Measurements from ENCODE around the gene NSD2. TPM values are rescaled to one million over a fixed set of nuclear protein-coding genes. Genes with fewer than 3 reads are reported as not detected.
"Not testable (repeated sequence)": the region's sequence is repeated elsewhere in the genome, so short reads cannot be mapped to it uniquely, and the experiment has no call there.

The NSD2 gene
- total RNA-seq, 2 experiments from 2014 or later = 166 to 177 TPM

- CTCF ChIA-PET = interaction anchor here (0.7 to 3.0 kb wide), 2 partner anchors 11 to 57 kb away, joined by 3 to 17 read pairs; no protein-coding TSS in a partner anchor
- POLR2A ChIA-PET = not testable (repeated sequence)
Observed at GRCh38 chr4:1911316-1911715, 40.1 kb downstream of the NSD2 start.

GRCh38 chr4:1922821-1923220 lies 51.6 kb downstream of the NSD2 start:
- POLR2A ChIA-PET = no interaction called here
- CTCF ChIA-PET = no interaction called here

- CTCF ChIA-PET = interaction anchor here (0.9 kb wide), 1 partner anchor 10 kb away, joined by 6 read pairs; no protein-coding TSS in a partner anchor
- POLR2A ChIA-PET = interaction anchor here (0.6 kb wide), 1 partner anchor 35 kb away, joined by 5 read pairs; no protein-coding TSS in a partner anchor
Observed at GRCh38 chr4:1927675-1928074, 56.5 kb downstream of the NSD2 start.

GRCh38 chr4:1928356-1929239 lies 57.4 kb downstream of the NSD2 start:
- POLR2A ChIA-PET = no interaction called here
- CTCF ChIA-PET = interaction anchor here (0.9 kb wide), 1 partner anchor 9 kb away, joined by 6 read pairs; no protein-coding TSS in a partner anchor

- POLR2A ChIA-PET = no interaction called here
- CTCF ChIA-PET = no interaction called here
Observed at GRCh38 chr4:1932736-1933135, 61.5 kb downstream of the NSD2 start.

- CTCF ChIA-PET = no interaction called here
- POLR2A ChIA-PET = no interaction called here
Observed at GRCh38 chr4:1933700-1934099, 62.5 kb downstream of the NSD2 start.

GRCh38 chr4:1937550-1937949 lies 66.4 kb downstream of the NSD2 start:
- POLR2A ChIA-PET = no interaction called here

GRCh38 chr4:1938027-1938426 lies 66.8 kb downstream of the NSD2 start:
- ChIA-PET POLR2A (interaction anchor here (0.7 kb wide), 1 partner anchor 154 kb away, joined by 6 read pairs; no protein-coding TSS in a partner anchor), CTCF (interaction anchor here (0.6 to 1.1 kb wide), 3 partner anchors 10 to 192 kb away, joined by 3 to 6 read pairs (median 3); no protein-coding TSS in a partner anchor)

More at GRCh38 chr4:1937550-1937949, 66.4 kb downstream of the NSD2 start:
- CTCF ChIA-PET = interaction anchor here (1.0 to 1.1 kb wide), 2 partner anchors 10 to 39 kb away, joined by 4 to 6 read pairs; no protein-coding TSS in a partner anchor

- CTCF ChIA-PET = interaction anchor here (1.1 kb wide), 1 partner anchor 22 kb away, joined by 3 read pairs; no protein-coding TSS in a partner anchor
- POLR2A ChIA-PET = no interaction called here
Observed at GRCh38 chr4:1939664-1940509, 68.7 kb downstream of the NSD2 start.

GRCh38 chr4:1940566-1940965 lies 69.4 kb downstream of the NSD2 start:
- ChIA-PET POLR2A (no interaction called here), CTCF (interaction anchor here (1.1 kb wide), 1 partner anchor 21 kb away, joined by 3 read pairs; no protein-coding TSS in a partner anchor)

GRCh38 chr4:1943928-1944327 lies 72.7 kb downstream of the NSD2 start:
- POLR2A ChIA-PET = interaction anchor here (0.6 kb wide), 1 partner anchor 208 kb away, joined by 3 read pairs; no protein-coding TSS in a partner anchor
- CTCF ChIA-PET = interaction anchor here (0.6 kb wide), 1 partner anchor 46 kb away, joined by 3 read pairs; no protein-coding TSS in a partner anchor

GRCh38 chr4:1945124-1945895 lies 74.1 kb downstream of the NSD2 start:
- ChIA-PET POLR2A (no interaction called here), CTCF (no interaction called here)

GRCh38 chr4:1945912-1946311 lies 74.7 kb downstream of the NSD2 start:
- ChIA-PET CTCF (no interaction called here), POLR2A (no interaction called here)

- ChIA-PET POLR2A (no interaction called here), CTCF (no interaction called here)
Observed at GRCh38 chr4:1948232-1948631, 77.0 kb downstream of the NSD2 start.

- CTCF ChIA-PET = no interaction called here
- POLR2A ChIA-PET = no interaction called here
Observed at GRCh38 chr4:1948892-1949436, 77.8 kb downstream of the NSD2 start.

GRCh38 chr4:1950369-1950768 lies 79.2 kb downstream of the NSD2 start:
- ChIA-PET POLR2A (no interaction called here), CTCF (no interaction called here)

GRCh38 chr4:1952058-1952700 lies 81.0 kb downstream of the NSD2 start:
- CTCF ChIA-PET = no interaction called here
- POLR2A ChIA-PET = no interaction called here

- ChIA-PET POLR2A (no interaction called here), CTCF (no interaction called here)
Observed at GRCh38 chr4:1952719-1953118, 81.5 kb downstream of the NSD2 start.

GRCh38 chr4:1953335-1953734 lies 82.1 kb downstream of the NSD2 start:
- ChIA-PET POLR2A (interaction anchor here (0.5 kb wide), 1 partner anchor 256 kb away, joined by 6 read pairs; no protein-coding TSS in a partner anchor), CTCF (no interaction called here)

All from activated CD8-positive, alpha-beta memory T cell treated with anti-CD3 and anti-CD28 coated beads for 36 hours (primary cell).